NK-92 (cell line): ENCODE measurements around the gene GSDME.

Experiments
- DNase-seq: peaks from one replicate; lab custom pipeline; 2025; ENCODE audit not compliant: unreplicated experiment; lab: John Stamatoyannopoulos, UW

GSDME gene

DNA sequence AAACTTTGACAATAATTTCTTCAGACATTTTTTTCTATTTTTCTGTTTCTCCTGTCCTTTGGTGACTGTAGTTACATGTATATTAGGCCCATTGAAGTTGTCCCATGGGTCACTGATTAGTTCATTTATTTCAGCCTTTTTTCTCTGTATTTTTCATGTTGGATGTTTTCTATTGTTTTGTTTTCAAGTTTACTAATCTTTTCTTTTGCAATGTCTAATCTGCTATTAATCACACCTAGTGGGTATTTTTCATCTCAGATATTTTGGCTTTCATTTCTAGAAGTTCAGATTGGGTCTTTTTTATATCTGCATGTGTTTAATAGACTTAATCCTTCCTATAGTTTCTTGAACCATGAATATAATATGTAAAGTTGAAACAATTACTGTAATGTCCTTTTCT, 99.3 kb downstream of the GSDME start:
- DNase-seq: no peak

DNA sequence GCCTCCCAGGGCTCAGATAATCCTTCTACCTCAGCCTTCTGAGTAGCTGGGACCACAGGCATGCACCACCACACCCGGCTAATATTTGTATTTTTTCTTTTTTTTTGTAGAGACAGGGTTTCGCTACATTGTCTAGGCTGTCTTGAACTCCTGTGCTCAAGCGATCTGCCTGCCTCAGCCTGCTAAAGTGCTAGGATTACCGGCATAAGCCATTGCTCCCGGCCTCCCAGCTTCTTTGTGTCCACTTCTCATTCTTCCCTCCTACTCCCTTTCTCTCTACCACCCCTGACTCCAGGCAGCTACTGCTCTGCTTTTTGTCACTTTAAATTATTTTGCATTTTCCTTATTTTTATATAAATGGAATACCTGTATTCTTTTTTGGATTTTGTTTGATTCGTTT, 100.7 kb downstream of the GSDME start:
- DNase-seq: no peak

DNA sequence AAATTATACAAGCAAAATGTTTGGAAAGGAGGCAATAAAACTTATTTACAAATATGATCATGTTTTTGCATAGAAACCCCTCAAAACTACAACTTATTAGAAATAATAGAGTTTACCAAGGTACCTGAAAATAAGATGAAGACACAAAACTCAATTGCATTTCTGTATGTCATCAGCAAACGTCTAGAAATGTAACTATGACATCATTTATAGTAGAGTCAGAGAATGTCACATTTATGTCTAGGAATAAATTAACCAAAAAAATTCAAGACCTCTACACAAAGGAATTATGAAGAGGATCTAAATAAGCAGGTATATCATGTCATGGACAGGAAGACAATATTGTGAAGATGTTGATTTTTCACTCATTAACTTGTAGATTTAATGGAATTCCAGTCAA, 103.0 kb downstream of the GSDME start:
- DNase-seq: no peak

DNA sequence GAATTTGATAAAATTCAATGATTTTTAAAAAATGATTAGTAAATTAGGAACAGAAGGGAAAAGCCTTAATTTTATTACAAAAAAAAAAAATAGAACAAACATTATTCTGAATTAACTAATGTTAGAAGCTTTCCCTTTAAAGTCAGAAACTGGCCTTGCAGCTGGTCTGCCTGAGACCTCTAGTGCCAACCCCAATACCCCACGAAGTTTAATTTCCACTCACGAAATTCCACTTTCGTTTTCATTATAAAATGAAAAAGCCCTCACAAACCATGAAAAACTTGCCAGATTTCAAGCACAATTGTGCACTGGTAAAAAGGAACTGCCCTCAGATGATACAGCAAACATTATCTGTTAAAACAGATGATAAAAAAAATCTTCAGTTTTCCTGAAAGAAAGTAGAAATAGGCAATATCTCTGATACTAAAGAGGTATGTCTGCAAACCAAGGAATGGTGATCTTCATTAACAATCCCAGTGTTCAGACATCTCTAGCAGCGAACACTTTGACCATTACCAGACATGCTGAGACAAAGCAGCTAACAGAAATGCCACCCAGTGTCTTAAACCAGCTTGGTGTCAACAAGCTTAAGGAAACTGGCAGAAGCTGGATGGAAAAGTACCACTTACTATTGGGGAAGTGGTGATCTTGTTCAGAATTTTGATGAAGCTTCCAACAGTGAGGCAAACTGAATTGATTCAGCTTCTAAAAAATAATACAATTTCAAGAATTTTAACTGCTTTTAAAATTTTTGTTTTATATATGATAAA, 103.8 kb downstream of the GSDME start:
- DNase-seq: no peak

DNA sequence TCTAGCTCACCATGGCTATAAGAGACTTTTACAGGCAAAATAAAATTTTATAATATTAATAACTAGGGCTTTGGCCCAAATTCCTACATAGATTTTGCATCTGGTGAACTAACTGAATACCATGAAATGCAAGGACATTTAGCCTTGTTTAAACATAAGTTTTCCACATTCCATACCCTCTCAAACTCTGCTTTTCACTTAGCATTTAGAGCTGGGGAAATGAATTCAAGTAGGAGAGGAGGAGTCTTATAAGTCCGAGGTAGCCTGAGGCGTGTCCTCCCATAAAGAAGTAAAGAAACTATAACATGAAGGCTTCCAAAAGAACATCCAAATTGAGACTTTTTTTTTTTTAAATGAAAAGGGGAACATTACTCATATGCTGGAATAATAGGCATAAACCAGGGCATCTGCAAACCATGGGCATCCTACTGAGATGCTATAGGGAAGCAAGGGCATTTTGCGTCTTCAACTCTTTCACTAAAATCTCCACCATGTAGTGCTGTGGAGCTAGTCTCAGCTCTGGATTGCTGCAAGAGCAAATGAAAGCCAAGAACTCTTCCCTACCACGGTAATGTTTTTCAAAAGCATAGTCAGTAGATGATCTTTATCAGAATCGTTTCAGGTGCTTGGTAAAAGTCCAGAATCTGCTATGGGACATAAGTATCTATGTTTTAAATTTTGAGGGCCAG, 104.9 kb downstream of the GSDME start:
- DNase-seq: no peak
